ENCODE results near the gene ARFRP1. TPM values are rescaled to one million over a fixed set of nuclear protein-coding genes. Genes with fewer than 3 reads are reported as not detected.

Gene ARFRP1
- total and polyA plus RNA-seq, 7 donors: 26.8 to 70.2 (median 38.7) TPM

- Histone ChIP-seq H3K4me3 (no peak overlapping the region), H3K27me3 (peaks cover 0 to 14% (median 0%) of the 10 kb centered on the region in 3 donors), H3K9me3 (no peaks in the 10 kb centered on the region), H3K27ac (no peak overlapping the region), H3K4me1 (peaks cover 0 to 27% (median 21%) of the 10 kb centered on the region in 4 donors), H3K36me3 (no peaks in the 10 kb centered on the region)
- TF ChIP-seq CTCF (IDR thresholded peaks at IDR 0.05) (no peak), POLR2AphosphoS5 (IDR thresholded peaks at IDR 0.05) (no peak), POLR2A (IDR thresholded peaks at IDR 0.05) (no peak), EP300 (IDR thresholded peaks at IDR 0.05) (no peak)
- DNase-seq: no peak
- intact Hi-C loops (cut with DNase I): no loop called here
- WGBS, 2 donors: 69 to 83% methylated on average over 11 of the region's 11 CpGs
Observed at GRCh38 chr20:63648895-63649589, 58.7 kb downstream of the ARFRP1 start.

Small RNA genes within 50 kb of the gene (small RNA-seq; reads per million reads assigned to genes)
- gene LIME1: 0 reads per million in 3 donors
- gene TNFRSF6B: 0 reads per million in 3 donors

Other genes starting within 250 kb of the ARFRP1 start
- gene KCNQ2, start 235.3 kb downstream of the ARFRP1 start, total RNA-seq: 1 to 10 TPM in 2 of 4 donors, under 1 TPM in 1, not detected in 1; 0.95 to 4.2 (median 1.4) TPM
- gene KCNQ2, start 235.3 kb downstream of the ARFRP1 start, polyA plus RNA-seq: under 1 TPM in 1 of 3 donors, not detected in 2; 0.83 TPM
- gene EEF1A2, start 208.9 kb downstream of the ARFRP1 start, total RNA-seq: 10 to 100 TPM in 2 of 4 donors, 1 to 10 TPM in 2; 4.6 to 14.3 (median 11.0) TPM
- gene EEF1A2, start 208.9 kb downstream of the ARFRP1 start, polyA plus RNA-seq: 1 to 10 TPM; 2.8 to 7.8 (median 4.2) TPM
- gene PPDPF, start 187.2 kb downstream of the ARFRP1 start, total RNA-seq: 100 to 1,000 TPM in 3 of 4 donors, 10 to 100 TPM in 1; 82.8 to 244 (median 146) TPM
- 1,000 to 10,000 TPM in 2 of 3 donors, 100 to 1,000 TPM in 1; 658 to 1,688 (median 1,153) TPM for gene PPDPF, start 187.2 kb downstream of the ARFRP1 start, polyA plus RNA-seq
- gene PTK6, start 170.6 kb downstream of the ARFRP1 start, total RNA-seq: under 1 TPM in 2 of 4 donors, not detected in 2; 0.28 to 0.36 TPM
- gene PTK6, start 170.6 kb downstream of the ARFRP1 start, polyA plus RNA-seq: 10 to 100 TPM; 59.5 to 80.7 (median 73.3) TPM
- gene SRMS, start 160.2 kb downstream of the ARFRP1 start, total RNA-seq: not detected
- 1 to 10 TPM in 1 of 3 donors, under 1 TPM in 1, not detected in 1; 0.19 to 2.4 TPM for gene SRMS, start 160.2 kb downstream of the ARFRP1 start, polyA plus RNA-seq
- gene FNDC11, start 153.8 kb downstream of the ARFRP1 start, total RNA-seq: under 1 TPM; 0.16 to 0.55 (median 0.45) TPM
- gene FNDC11, start 153.8 kb downstream of the ARFRP1 start, polyA plus RNA-seq: under 1 TPM in 2 of 3 donors, not detected in 1; under 0.01 to 0.47 TPM
- gene HELZ2, start 133.7 kb downstream of the ARFRP1 start, total RNA-seq: 10 to 100 TPM in 3 of 4 donors, 1 to 10 TPM in 1; 9.5 to 48.1 (median 15.4) TPM
- 10 to 100 TPM in 1 of 3 donors, 1 to 10 TPM in 2; 1.2 to 38.4 (median 3.5) TPM for gene HELZ2, start 133.7 kb downstream of the ARFRP1 start, polyA plus RNA-seq
- 1 to 10 TPM; 6.2 to 8.2 (median 8.0) TPM for gene GMEB2, start 80.9 kb downstream of the ARFRP1 start, total RNA-seq
- 10 to 100 TPM in 1 of 3 donors, 1 to 10 TPM in 2; 6.0 to 15.1 (median 7.4) TPM for gene GMEB2, start 80.9 kb downstream of the ARFRP1 start, polyA plus RNA-seq
- gene STMN3, start 54.6 kb downstream of the ARFRP1 start, total RNA-seq: 10 to 100 TPM; 14.6 to 22.1 (median 20.1) TPM
- 10 to 100 TPM in 1 of 3 donors, 1 to 10 TPM in 2; 1.8 to 25.2 (median 6.6) TPM for gene STMN3, start 54.6 kb downstream of the ARFRP1 start, polyA plus RNA-seq
- gene RTEL1, start 49.7 kb downstream of the ARFRP1 start, total RNA-seq: 10 to 100 TPM; 19.6 to 44.3 (median 31.4) TPM
- 10 to 100 TPM in 1 of 3 donors, 1 to 10 TPM in 2; 3.6 to 22.4 (median 9.0) TPM for gene RTEL1, start 49.7 kb downstream of the ARFRP1 start, polyA plus RNA-seq
- gene TNFRSF6B, start 11.3 kb downstream of the ARFRP1 start, total RNA-seq: 10 to 100 TPM in 1 of 4 donors, 1 to 10 TPM in 3; 1.8 to 45.5 (median 4.2) TPM
- 100 to 1,000 TPM in 1 of 3 donors, 1 to 10 TPM in 2; 1.2 to 186 (median 4.8) TPM for gene TNFRSF6B, start 11.3 kb downstream of the ARFRP1 start, polyA plus RNA-seq
- 10 to 100 TPM; 18.5 to 22.5 (median 19.6) TPM for gene ZGPAT, start 63 bp upstream of the ARFRP1 start, total RNA-seq
- gene ZGPAT, start 63 bp upstream of the ARFRP1 start, polyA plus RNA-seq: 10 to 100 TPM; 24.0 to 44.9 (median 30.5) TPM
- 1 to 10 TPM; 4.6 to 7.8 (median 6.4) TPM for gene LIME1, start 28.7 kb upstream of the ARFRP1 start, total RNA-seq
- 10 to 100 TPM in 1 of 3 donors, 1 to 10 TPM in 1, not detected in 1; 4.8 to 35.3 TPM for gene LIME1, start 28.7 kb upstream of the ARFRP1 start, polyA plus RNA-seq
- 10 to 100 TPM; 25.2 to 78.2 (median 54.5) TPM for gene SLC2A4RG, start 31.8 kb upstream of the ARFRP1 start, total RNA-seq
- 10 to 100 TPM; 19.7 to 33.0 (median 33.0) TPM for gene SLC2A4RG, start 31.8 kb upstream of the ARFRP1 start, polyA plus RNA-seq
- 1 to 10 TPM; 3.4 to 5.3 (median 4.3) TPM for gene ZBTB46, start 123.3 kb upstream of the ARFRP1 start, total RNA-seq
- gene ZBTB46, start 123.3 kb upstream of the ARFRP1 start, polyA plus RNA-seq: 1 to 10 TPM in 1 of 3 donors, under 1 TPM in 2; 0.23 to 3.6 (median 0.60) TPM
- not detected for gene ABHD16B, start 153.5 kb upstream of the ARFRP1 start, total RNA-seq
- under 1 TPM in 1 of 3 donors, not detected in 2; 0.44 TPM for gene ABHD16B, start 153.5 kb upstream of the ARFRP1 start, polyA plus RNA-seq
- 100 to 1,000 TPM in 3 of 4 donors, 10 to 100 TPM in 1; 84.7 to 109 (median 104) TPM for gene TPD52L2, start 157.3 kb upstream of the ARFRP1 start, total RNA-seq
- 10 to 100 TPM; 71.7 to 84.2 (median 74.5) TPM for gene TPD52L2, start 157.3 kb upstream of the ARFRP1 start, polyA plus RNA-seq
- gene DNAJC5, start 187.2 kb upstream of the ARFRP1 start, total RNA-seq: 10 to 100 TPM; 25.0 to 36.4 (median 31.2) TPM
- gene DNAJC5, start 187.2 kb upstream of the ARFRP1 start, polyA plus RNA-seq: 10 to 100 TPM; 21.6 to 62.8 (median 41.6) TPM
- gene UCKL1, start 248.4 kb upstream of the ARFRP1 start, total RNA-seq: 10 to 100 TPM; 21.1 to 36.3 (median 24.9) TPM
- 10 to 100 TPM; 22.8 to 45.6 (median 26.1) TPM for gene UCKL1, start 248.4 kb upstream of the ARFRP1 start, polyA plus RNA-seq